ENCODE results near the gene PLEK. TPM values are rescaled to one million over a fixed set of nuclear protein-coding genes. Genes with fewer than 3 reads are reported as not detected.

Gene PLEK
- total and polyA plus RNA-seq, 2 of the 13 experiments (the other 11 are each of a cell fraction or from before 2014, with no cell fraction given) = not detected

- TF ChIP-seq RNF219 (CRISPR knock-in tag; IDR thresholded peaks at IDR 0.05) (no peak), BCLAF1 (IDR thresholded peaks at IDR 0.05) (no peak), SMC3 (IDR thresholded peaks at IDR 0.05; ENCODE audit: low read length) (peak; percentile 86), GATAD1 (CRISPR knock-in tag; IDR thresholded peaks at IDR 0.05) (no peak), KLF11 (CRISPR knock-in tag; IDR thresholded peaks at IDR 0.05) (no peak), PITX1 (CRISPR knock-in tag; IDR thresholded peaks at IDR 0.05) (peak; percentile 88), LCORL (IDR thresholded peaks at IDR 0.05) (no peak), LCORL (CRISPR knock-in tag; IDR thresholded peaks at IDR 0.05) (0 out of 2 replicates have a peak, but pooled peaks have one; percentile 36), HOXA9 (CRISPR knock-in tag; IDR thresholded peaks at IDR 0.05; ENCODE audit: borderline replicate concordance) (no peak), ZNF549 (CRISPR knock-in tag; IDR thresholded peaks at IDR 0.05) (no peak), SIN3B (IDR thresholded peaks at IDR 0.05; ENCODE audit: low read length) (no peak), RBM39 (IDR thresholded peaks at IDR 0.05; ENCODE audit: low read depth, low read length, poor library complexity, severe bottlenecking) (no peak), NCOA5 (CRISPR knock-in tag; IDR thresholded peaks at IDR 0.05) (no peak), ZNF644 (CRISPR knock-in tag; IDR thresholded peaks at IDR 0.05; ENCODE audit: low read depth) (0 out of 2 replicates have a peak, but pooled peaks have one; percentile 12), EZH2 (conservative IDR thresholded peaks at IDR 0.05; ENCODE audit: low read depth, low read length) (no peak), STAG1 (CRISPR knock-in tag; IDR thresholded peaks at IDR 0.05) (peak; percentile 82), ZNF674 (CRISPR knock-in tag; IDR thresholded peaks at IDR 0.05; ENCODE audit: low read depth) (no peak), ZNF773 (CRISPR knock-in tag; IDR thresholded peaks at IDR 0.05; ENCODE audit: borderline replicate concordance) (no peak)
- TF ChIP-seq, protein P1, sequence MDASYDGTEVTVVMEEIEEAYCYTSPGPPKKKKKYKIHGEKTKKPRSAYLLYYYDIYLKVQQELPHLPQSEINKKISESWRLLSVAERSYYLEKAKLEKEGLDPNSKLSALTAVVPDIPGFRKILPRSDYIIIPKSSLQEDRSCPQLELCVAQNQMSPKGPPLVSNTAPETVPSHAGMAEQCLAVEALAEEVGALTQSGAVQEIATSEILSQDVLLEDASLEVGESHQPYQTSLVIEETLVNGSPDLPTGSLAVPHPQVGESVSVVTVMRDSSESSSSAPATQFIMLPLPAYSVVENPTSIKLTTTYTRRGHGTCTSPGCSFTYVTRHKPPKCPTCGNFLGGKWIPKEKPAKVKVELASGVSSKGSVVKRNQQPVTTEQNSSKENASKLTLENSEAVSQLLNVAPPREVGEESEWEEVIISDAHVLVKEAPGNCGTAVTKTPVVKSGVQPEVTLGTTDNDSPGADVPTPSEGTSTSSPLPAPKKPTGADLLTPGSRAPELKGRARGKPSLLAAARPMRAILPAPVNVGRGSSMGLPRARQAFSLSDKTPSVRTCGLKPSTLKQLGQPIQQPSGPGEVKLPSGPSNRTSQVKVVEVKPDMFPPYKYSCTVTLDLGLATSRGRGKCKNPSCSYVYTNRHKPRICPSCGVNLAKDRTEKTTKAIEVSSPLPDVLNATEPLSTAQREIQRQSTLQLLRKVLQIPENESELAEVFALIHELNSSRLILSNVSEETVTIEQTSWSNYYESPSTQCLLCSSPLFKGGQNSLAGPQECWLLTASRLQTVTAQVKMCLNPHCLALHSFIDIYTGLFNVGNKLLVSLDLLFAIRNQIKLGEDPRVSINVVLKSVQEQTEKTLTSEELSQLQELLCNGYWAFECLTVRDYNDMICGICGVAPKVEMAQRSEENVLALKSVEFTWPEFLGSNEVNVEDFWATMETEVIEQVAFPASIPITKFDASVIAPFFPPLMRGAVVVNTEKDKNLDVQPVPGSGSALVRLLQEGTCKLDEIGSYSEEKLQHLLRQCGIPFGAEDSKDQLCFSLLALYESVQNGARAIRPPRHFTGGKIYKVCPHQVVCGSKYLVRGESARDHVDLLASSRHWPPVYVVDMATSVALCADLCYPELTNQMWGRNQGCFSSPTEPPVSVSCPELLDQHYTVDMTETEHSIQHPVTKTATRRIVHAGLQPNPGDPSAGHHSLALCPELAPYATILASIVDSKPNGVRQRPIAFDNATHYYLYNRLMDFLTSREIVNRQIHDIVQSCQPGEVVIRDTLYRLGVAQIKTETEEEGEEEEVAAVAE (CRISPR knock-in tag; IDR thresholded peaks at IDR 0.05; ENCODE audit: borderline replicate concordance) = no peak
- TF ChIP-seq, protein P2, sequence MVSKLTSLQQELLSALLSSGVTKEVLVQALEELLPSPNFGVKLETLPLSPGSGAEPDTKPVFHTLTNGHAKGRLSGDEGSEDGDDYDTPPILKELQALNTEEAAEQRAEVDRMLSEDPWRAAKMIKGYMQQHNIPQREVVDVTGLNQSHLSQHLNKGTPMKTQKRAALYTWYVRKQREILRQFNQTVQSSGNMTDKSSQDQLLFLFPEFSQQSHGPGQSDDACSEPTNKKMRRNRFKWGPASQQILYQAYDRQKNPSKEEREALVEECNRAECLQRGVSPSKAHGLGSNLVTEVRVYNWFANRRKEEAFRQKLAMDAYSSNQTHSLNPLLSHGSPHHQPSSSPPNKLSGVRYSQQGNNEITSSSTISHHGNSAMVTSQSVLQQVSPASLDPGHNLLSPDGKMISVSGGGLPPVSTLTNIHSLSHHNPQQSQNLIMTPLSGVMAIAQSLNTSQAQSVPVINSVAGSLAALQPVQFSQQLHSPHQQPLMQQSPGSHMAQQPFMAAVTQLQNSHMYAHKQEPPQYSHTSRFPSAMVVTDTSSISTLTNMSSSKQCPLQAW (CRISPR knock-in tag; IDR thresholded peaks at IDR 0.05) = no peak
Observed at GRCh38 chr2:68441179-68441993, 76.3 kb downstream of the PLEK start (continued).

All from HepG2 (cell line).